Right lobe of liver (tissue), 6 donors: ENCODE data around the gene SPTBN4. TPM values are rescaled to one million over a fixed set of nuclear protein-coding genes. Genes with fewer than 3 reads are reported as not detected.

Experiments used
- ATAC-seq, 4 donors: fragments of 200-7000 bp; cut with Tn5 transposase; one replicate each; pipeline ENCODE4 v1.9.1; 2020; ENCODE audit warnings: mild to moderate bottlenecking in 4 of 4, moderate library complexity in 4 of 4
- DNase-seq, 3 donors: peaks; one replicate each; pipeline ENCODE4 v3.0.0-alpha.2; 2020
- H3K27ac ChIP-seq, 3 donors: fragments of 200-600 bp; one replicate each; pipeline ENCODE4 v1.8.0; 2022
- H3K27me3 ChIP-seq, 2 donors: fragments of 200-600 bp; one replicate each; pipeline ENCODE4 v1.8.0; 2022
- H3K36me3 ChIP-seq, 4 donors: fragments of 200-600 bp; sonication (generic) in 1 of 4; one replicate each; pipeline versions ENCODE4 v1.5.1 to v1.8.0; 2017 to 2022; ENCODE audit warnings: control low read depth in 1 of 4
- H3K4me1 ChIP-seq, 4 donors: fragments of 200-600 bp; sonication (generic) in 1 of 4; one replicate each; pipeline versions ENCODE4 v1.5.1 to v1.8.0; 2017 to 2022; ENCODE audit warnings: control low read depth in 1 of 4
- H3K4me3 ChIP-seq, 3 donors: fragments of 200-600 bp; one replicate each; pipeline ENCODE4 v1.8.0; 2022
- H3K9me3 ChIP-seq, 4 donors: fragments of 200-600 bp; sonication (generic) in 1 of 4; one replicate each; pipeline versions ENCODE4 v1.5.1 to v1.8.0; 2017 to 2022; ENCODE audit warnings: control low read depth in 1 of 4
- POLR2A ChIP-seq: fragments of 450-650 bp; IDR thresholded peaks from one replicate; pipeline ENCODE4 v1.6.1; 2017; ENCODE audit warnings: antibody characterized with exemption, mild to moderate bottlenecking
- WGBS: methylation state at CpG from one replicate; pipeline ENCODE4 v1.1.6; 2018; ENCODE audit warnings: low coverage, low lambda C conversion rate; ENCODE audit not compliant: insufficient coverage; ENCODE audit errors: missing lambda C conversion rate; 5-methylcytosine and 5-hydroxymethylcytosine counted together
- intact Hi-C, 2 donors: fragments of 100-400 bp; cut with DNase I; formaldehyde crosslinking; loops; one replicate each; pipeline versions ENCODE4 v1.11.2 to v1.14.1; 2022
- total RNA-seq, 6 experiments: library from RNA; depleted of rRNA in 2 of 6; stranded (reverse); fragments of >200 nt in 2 of 6; fragmentation: NEBNext Ultra II Directional in 3 of 6; extraction: Animal tissue kit (Norgen Biotek cat#: 25700) in 3 of 6; gene quantifications; one replicate each; pipeline versions ENCODE4 v1.1.0 to v1.2.4, GENCODE V29; 2016 to 2023
- TF ChIP-seq, protein P1 (sequence below), 4 donors: fragments of 200-600 bp in 3 of 4; fragments of 450-650 bp in 1 of 4; IDR thresholded peaks; one replicate each; pipeline versions ENCODE4 v1.5.1 to v1.8.0; 2016 to 2022; ENCODE audit warnings: antibody characterized with exemption in 4 of 4, mild to moderate bottlenecking in 2 of 4
- donor health status: DM: no; HTN: yes; CAD: no.
- donor health status: DM: no; HTN: no; CAD: no.
- donor health status: DM: no; HTN: no; CAD: no.
- donor health status: DM: no; HTN: yes; CAD: no.
- donor health status: DM: no; HTN: yes; CAD: no.

Gene SPTBN4
- total RNA-seq, 6 experiments from 2014 or later: 0.44 to 1.6 (median 0.65) TPM

DNA sequence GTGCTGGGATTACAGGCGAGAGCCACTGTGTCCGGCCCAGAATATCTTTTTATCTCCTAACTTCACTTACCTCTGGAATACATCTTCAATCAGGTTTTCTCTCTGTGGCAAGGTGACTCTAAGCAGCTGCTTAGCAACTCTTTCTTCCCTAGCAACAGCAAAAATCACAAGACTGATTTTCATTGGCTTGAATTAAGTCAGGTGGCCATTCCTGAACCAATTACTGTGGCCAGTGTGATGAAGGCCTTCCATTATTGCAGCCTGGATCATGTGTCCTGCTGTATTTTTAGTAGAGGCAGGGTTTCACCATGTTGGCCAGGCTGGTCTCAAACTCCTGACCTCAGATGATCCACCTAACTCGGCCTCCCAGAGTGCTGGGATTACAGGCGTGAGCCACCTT, 125.4 kb downstream of the SPTBN4 start:
- peak in 3 of 4 donors; percentile 22 to 35 (median 34) for ATAC-seq
- H3K27ac ChIP-seq: no peak overlapping the region
- H3K9me3 ChIP-seq: no peaks in the 10 kb centered on the region
- H3K4me1 ChIP-seq: peaks cover 0 to 3% (median under 1%) of the 10 kb centered on the region in 4 donors
- H3K36me3 ChIP-seq: peaks cover 0 to 2% (median 0%) of the 10 kb centered on the region in 4 donors
- peaks cover 0 to 8% of the 10 kb centered on the region in 2 donors for H3K27me3 ChIP-seq
- TF ChIP-seq, protein P1, sequence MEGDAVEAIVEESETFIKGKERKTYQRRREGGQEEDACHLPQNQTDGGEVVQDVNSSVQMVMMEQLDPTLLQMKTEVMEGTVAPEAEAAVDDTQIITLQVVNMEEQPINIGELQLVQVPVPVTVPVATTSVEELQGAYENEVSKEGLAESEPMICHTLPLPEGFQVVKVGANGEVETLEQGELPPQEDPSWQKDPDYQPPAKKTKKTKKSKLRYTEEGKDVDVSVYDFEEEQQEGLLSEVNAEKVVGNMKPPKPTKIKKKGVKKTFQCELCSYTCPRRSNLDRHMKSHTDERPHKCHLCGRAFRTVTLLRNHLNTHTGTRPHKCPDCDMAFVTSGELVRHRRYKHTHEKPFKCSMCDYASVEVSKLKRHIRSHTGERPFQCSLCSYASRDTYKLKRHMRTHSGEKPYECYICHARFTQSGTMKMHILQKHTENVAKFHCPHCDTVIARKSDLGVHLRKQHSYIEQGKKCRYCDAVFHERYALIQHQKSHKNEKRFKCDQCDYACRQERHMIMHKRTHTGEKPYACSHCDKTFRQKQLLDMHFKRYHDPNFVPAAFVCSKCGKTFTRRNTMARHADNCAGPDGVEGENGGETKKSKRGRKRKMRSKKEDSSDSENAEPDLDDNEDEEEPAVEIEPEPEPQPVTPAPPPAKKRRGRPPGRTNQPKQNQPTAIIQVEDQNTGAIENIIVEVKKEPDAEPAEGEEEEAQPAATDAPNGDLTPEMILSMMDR (IDR thresholded peaks at IDR 0.05): no peak
- TF ChIP-seq POLR2A: no peak
- intact Hi-C loops: no loop called here
- no peak overlapping the region for H3K4me3 ChIP-seq
- WGBS: 100% methylated on average over 3 of the region's 4 CpGs
- DNase-seq: no peak

DNA sequence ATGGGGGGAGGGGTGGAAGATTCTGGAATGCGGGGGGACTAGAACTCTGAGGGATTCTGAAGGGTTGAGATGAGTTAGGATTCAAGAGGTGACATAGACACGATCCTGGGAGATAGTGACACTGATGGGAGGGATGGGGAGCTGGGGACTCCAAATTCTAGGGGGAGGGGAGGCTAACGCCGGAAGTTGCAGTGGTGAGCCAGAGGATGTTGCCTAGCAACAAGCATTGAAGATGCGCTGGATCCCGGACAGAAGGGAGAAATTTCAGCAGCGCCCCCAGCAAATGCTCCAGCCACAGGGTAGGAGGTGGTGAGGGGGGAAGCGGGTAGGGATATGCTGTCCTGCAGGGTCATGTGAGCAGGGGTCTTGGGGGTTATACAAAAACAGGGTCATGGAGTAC, 127.5 kb downstream of the SPTBN4 start:
- Histone ChIP-seq H3K27me3 (peaks cover 0 to 20% of the 10 kb centered on the region in 2 donors), H3K4me1 (peaks cover 0 to 7% (median 1%) of the 10 kb centered on the region in 4 donors), H3K4me3 (no peak overlapping the region), H3K27ac (no peak overlapping the region), H3K36me3 (no peaks in the 10 kb centered on the region), H3K9me3 (no peaks in the 10 kb centered on the region)
- intact Hi-C loops: no loop called here
- ATAC-seq (no peak), DNase-seq (no peak)
- WGBS: 18% methylated on average over 7 of the region's 8 CpGs
- TF ChIP-seq, protein P1 (IDR thresholded peaks at IDR 0.05): no peak
- no peak for TF ChIP-seq POLR2A

DNA sequence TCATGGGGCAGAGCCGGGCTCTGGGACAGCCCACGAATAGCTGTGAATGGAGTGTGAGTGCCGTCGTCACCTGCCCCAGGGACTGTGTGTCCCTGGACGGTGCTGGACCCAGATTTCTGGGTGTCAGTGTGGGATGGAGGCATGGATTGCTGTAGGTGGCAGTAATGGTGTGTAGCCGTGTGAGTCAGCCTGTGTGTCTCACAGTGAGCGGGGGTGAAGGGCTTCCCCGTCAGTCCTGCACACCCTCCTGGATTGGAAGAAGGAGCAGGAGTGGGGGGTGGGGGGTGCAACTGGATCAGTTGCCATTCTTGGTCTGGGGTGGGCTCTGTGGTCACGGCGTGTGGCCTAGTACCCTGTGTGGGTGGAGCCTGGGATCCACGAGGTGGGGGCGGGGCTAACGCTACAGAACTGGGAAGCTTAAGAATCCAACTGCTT, 127.9 kb downstream of the SPTBN4 start:
- 27% methylated on average over 13 of the region's 13 CpGs for WGBS
- ATAC-seq (no peak), DNase-seq (no peak)
- intact Hi-C loops: no loop called here
- H3K27ac ChIP-seq: no peak overlapping the region
- peaks cover 0 to 7% (median 1%) of the 10 kb centered on the region in 4 donors for H3K4me1 ChIP-seq
- H3K9me3 ChIP-seq: no peaks in the 10 kb centered on the region
- TF ChIP-seq, protein P1 (IDR thresholded peaks at IDR 0.05): no peak
- TF ChIP-seq POLR2A: no peak
- no peaks in the 10 kb centered on the region for H3K36me3 ChIP-seq
- peaks cover 0 to 22% of the 10 kb centered on the region in 2 donors for H3K27me3 ChIP-seq
- no peak overlapping the region for H3K4me3 ChIP-seq

DNA sequence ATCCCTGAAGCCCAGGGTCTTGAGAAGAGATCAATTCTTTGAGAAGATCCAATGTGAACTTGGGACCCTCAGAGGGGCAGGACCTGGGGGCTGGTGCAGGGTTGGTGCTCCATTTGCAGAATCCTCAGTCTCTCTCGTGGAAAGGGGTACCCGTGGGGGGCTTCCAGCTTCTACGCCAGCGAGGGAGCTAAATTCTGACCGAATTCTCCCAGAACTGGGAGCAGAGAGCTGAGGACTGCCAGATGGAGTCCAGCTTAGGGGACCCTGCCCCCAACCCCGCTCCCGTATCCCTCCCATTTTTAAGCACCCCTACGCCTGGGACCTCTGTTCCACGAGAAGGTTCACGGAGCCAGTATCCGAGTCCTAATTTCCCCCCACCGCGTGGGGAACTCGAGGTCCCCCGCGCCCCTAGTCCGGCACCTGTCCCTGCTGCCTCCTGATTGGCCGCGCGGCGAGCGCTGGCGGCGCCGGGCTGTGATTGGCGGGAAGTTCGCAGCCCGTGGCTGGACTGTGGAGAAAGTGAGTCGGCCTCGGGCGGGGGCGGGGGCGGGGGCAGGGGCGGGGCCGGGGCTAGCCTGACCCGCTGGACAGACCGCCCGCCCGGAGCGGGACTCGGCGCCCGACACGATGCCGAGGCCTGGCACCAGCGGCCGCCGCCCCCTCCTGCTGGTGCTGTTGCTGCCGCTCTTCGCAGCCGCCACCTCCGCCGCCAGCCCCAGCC, 130.0 kb downstream of the SPTBN4 start:
- intact Hi-C loops: no loop called here
- no peaks in the 10 kb centered on the region for H3K36me3 ChIP-seq
- H3K9me3 ChIP-seq: no peaks in the 10 kb centered on the region
- ATAC-seq (peak; percentile 39 to 51 (median 48)), DNase-seq (peak in 2 of 3 donors; percentile 60 to 65)
- no peak overlapping the region for H3K27ac ChIP-seq
- H3K4me3 ChIP-seq: no peak overlapping the region
- peaks cover 0 to 30% of the 10 kb centered on the region in 2 donors for H3K27me3 ChIP-seq
- TF ChIP-seq POLR2A: no peak
- TF ChIP-seq, protein P1 (IDR thresholded peaks at IDR 0.05): no peak
- 0% methylated on average over 3 of the region's 53 CpGs for WGBS
- H3K4me1 ChIP-seq: peaks cover 0 to 11% (median 1%) of the 10 kb centered on the region in 4 donors
